Type B pancreatic cell (in vitro differentiated cells): Measurements from ENCODE around the gene MAML2. TPM values are rescaled to one million over a fixed set of nuclear protein-coding genes. Genes with fewer than 3 reads are reported as not detected.
A peak's percentile ranks its signal among the peaks of the same experiment; 100 is the strongest.

Source experiments
- DNase-seq: peaks from one replicate; pipeline ENCODE4 v3.0.0; 2021; ENCODE audit warnings: mixed read lengths; ENCODE audit not compliant: unreplicated experiment; ENCODE audit errors: extremely low spot score
- H3K27ac Mint-ChIP-seq: 2 replicates; pipeline ENCODE4 v1.8.0; 2021; ENCODE audit warnings: mild to moderate bottlenecking, mixed read lengths
- H3K27me3 Mint-ChIP-seq: 2 replicates; pipeline ENCODE4 v1.8.0; 2021; ENCODE audit warnings: mixed read lengths
- H3K36me3 Mint-ChIP-seq: 2 replicates; pipeline ENCODE4 v1.8.0; 2021; ENCODE audit warnings: mixed read lengths
- H3K4me1 Mint-ChIP-seq: one replicate; pipeline ENCODE4 v1.8.0; 2021; ENCODE audit warnings: mixed read lengths; ENCODE audit not compliant: unreplicated experiment
- H3K4me3 Mint-ChIP-seq: 2 replicates; pipeline ENCODE4 v1.8.0; 2021; ENCODE audit warnings: mild to moderate bottlenecking, mixed read lengths
- H3K9me3 Mint-ChIP-seq: 2 replicates; pipeline ENCODE4 v1.8.0; 2021; ENCODE audit warnings: mixed read lengths
- total RNA-seq: library from RNA; stranded (reverse); gene quantifications from 2 replicates; pipeline ENCODE4 v1.2.1, GENCODE V29; 2021; ENCODE audit warnings: low replicate concordance
- TF ChIP-seq, protein P1 (sequence below): fragments of 200-600 bp; sonication (generic); conservative IDR thresholded peaks from 2 replicates; pipeline ENCODE4 v1.5.0; 2021; ENCODE audit warnings: antibody characterized with exemption, mild to moderate bottlenecking

Gene MAML2
- total RNA-seq, 1 donor from 2014 or later, result 20.8 TPM

DNA sequence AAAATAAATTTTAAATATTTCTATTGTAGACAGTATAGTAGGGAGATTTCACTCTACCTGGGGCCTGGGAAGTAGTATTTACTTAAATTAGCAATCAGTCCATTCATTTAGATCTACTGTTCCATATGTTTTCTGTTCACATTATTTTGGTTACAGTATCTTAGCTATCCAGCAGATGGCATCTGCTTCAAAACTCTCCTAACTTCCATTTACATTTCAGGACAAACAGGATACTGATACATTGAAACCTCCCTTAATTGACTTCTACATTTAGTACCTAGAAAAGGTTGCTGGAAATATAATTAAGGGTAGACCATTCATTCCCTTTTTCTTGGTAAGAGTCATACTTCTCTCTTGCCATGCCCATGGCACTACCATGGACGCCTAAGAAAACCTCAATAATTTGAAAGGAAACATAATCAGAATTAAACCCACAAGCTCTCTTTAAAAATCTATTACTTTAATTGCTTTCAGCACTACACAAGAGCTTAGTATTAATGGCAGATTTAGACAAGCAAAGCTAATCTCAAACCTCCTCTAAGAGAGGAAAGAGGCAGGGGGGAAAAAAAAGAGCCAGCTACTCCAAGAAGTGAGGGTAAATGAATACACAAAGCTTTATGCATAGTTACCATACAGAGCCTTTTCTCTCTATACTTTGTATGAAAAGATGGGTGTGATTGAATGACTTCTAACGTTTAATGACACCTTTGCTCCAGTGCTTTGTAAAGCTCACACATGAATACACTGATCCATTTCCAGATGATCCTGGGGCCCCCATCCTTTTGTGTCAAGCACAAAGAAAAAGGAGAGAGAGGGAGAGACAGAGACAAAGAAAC is 287.9 kb downstream of the MAML2 start:
- Mint-ChIP-seq H3K4me3 (peak overlapping the region; percentile 75), H3K27me3 (no peaks in the 10 kb centered on the region), H3K27ac (peak overlapping the region; percentile 85), H3K4me1 (peaks cover 50% of the 10 kb centered on the region), H3K9me3 (peaks cover 5% of the 10 kb centered on the region), H3K36me3 (peaks cover 21% of the 10 kb centered on the region)
- TF ChIP-seq, protein P1, sequence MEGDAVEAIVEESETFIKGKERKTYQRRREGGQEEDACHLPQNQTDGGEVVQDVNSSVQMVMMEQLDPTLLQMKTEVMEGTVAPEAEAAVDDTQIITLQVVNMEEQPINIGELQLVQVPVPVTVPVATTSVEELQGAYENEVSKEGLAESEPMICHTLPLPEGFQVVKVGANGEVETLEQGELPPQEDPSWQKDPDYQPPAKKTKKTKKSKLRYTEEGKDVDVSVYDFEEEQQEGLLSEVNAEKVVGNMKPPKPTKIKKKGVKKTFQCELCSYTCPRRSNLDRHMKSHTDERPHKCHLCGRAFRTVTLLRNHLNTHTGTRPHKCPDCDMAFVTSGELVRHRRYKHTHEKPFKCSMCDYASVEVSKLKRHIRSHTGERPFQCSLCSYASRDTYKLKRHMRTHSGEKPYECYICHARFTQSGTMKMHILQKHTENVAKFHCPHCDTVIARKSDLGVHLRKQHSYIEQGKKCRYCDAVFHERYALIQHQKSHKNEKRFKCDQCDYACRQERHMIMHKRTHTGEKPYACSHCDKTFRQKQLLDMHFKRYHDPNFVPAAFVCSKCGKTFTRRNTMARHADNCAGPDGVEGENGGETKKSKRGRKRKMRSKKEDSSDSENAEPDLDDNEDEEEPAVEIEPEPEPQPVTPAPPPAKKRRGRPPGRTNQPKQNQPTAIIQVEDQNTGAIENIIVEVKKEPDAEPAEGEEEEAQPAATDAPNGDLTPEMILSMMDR, result peak; percentile 82
- no peak for DNase-seq

DNA sequence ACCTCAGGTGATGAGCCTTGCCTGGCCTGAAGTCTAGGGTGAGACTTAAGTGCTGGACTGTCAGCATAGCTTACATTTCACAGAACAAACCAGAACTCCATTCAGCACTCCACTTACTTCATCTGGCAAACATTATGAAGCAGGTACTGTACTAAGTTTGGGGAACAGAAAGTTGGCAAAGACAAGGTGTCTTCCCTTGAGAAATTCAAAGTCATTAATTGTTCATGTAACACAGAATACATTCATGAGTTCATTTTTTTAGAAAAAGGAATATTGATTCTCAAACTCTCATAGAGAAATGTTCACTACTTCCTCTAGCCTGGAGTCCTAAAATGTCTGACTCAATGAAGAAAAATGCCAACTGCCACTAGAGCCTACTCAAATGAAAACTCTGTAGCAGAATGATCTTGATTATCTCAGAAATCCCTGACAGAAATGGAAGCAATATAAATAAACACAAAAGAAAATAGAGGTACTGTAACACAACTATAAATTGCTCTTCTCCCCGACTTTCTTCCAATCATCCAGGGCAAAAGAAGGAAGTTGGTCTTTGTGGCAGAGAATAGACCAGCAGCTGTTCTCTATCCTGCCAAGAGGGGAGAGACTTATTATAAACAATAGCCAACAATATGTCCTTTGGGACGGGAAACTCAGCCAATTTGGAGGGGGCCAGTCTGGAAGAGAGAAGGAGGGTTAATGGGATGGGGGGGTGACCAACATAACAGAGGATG is 289.9 kb downstream of the MAML2 start:
- Mint-ChIP-seq H3K27me3 (no peaks in the 10 kb centered on the region), H3K4me1 (peaks cover 57% of the 10 kb centered on the region), H3K4me3 (peak overlapping the region; percentile 12), H3K9me3 (no peaks in the 10 kb centered on the region), H3K36me3 (peaks cover 15% of the 10 kb centered on the region), H3K27ac (peak overlapping the region; percentile 85)
- TF ChIP-seq, protein P1, result no peak
- no peak for DNase-seq

DNA sequence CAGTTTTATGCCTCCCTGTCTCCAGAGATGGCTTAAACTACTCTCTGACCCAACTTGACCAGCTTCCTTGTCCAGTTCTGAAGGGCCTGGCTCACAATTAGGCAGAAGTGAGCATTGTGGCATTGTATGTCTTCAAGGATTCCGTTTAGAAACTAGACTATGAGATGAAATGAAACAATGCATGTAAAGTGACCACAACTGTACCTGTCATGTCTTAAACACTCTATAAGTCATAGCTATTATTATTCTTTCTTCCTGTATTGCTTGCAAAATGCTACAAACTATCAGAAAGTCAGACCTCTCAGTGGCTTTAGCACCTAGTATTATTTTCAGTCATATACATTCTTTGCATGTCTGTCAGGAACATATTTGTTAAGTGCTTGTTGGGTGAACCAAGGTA is 291.2 kb downstream of the MAML2 start:
- Mint-ChIP-seq H3K27me3 (no peaks in the 10 kb centered on the region), H3K4me3 (no peak overlapping the region), H3K9me3 (no peaks in the 10 kb centered on the region), H3K27ac (peak overlapping the region; percentile 85), H3K36me3 (peaks cover 11% of the 10 kb centered on the region), H3K4me1 (peaks cover 63% of the 10 kb centered on the region)
- DNase-seq, result no peak
- TF ChIP-seq, protein P1, result no peak

DNA sequence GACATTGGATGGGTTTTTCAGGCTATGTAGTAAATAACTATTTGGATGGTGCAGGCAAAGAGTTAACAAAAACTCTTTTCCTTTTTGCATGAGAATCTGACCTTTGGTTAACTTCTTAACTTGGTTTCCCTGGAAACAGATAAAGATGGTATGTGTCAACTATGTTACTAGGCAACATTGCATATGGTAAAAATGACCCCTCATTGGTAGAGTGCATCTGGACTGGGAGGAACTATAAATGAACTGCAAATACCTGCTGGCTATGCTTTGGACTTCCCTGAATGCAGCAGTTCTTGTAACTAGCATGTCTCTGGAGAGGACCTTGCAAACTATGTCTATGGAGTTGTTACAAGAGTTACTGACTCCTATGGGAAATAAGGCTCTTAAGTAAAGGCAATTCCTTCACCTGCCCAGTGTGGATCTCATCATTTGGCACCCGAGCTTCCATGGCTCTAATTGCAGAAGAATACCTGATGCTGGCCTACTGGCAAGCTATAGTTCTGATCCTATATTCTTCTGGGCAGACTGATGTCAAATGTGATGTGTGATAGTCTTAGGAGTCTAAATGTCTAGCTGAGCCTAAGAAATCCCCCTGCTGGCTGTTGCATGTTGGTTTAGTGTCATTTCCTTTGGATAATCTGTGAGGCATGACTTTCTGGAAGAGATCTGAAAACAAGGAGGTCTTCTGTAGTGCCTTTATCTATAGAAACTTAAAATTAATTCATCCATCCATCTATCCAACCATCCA is 292.4 kb downstream of the MAML2 start:
- H3K27ac Mint-ChIP-seq, result peak overlapping the region; percentile 40
- peak overlapping the region; percentile 46 for H3K4me3 Mint-ChIP-seq
- peaks cover 14% of the 10 kb centered on the region for H3K36me3 Mint-ChIP-seq
- DNase-seq, result no peak
- peaks cover 66% of the 10 kb centered on the region for H3K4me1 Mint-ChIP-seq
- H3K27me3 Mint-ChIP-seq, result no peaks in the 10 kb centered on the region
- TF ChIP-seq, protein P1, result peak; percentile 51
- no peaks in the 10 kb centered on the region for H3K9me3 Mint-ChIP-seq

DNA sequence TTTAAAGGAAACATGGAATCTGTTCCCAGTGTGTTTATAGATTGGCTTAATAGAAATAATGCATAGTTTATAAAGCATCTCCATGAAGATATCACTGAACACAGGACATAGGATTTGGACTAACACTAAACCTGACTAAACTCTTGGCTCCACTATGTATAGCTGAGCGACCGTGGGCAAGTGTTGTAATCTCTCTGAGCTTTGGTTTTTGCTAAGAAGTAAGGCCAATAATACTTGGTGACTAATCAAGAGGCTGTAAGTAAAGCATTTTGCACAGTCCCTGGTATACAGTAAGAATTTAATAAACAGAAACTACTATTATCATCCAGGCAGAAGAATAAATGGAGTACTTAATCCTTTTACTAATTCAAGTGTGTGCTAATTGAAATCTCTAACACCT is 293.6 kb downstream of the MAML2 start:
- Mint-ChIP-seq H3K9me3 (no peaks in the 10 kb centered on the region), H3K36me3 (peaks cover 15% of the 10 kb centered on the region), H3K27ac (peak overlapping the region; percentile 34), H3K27me3 (no peaks in the 10 kb centered on the region), H3K4me3 (no peak overlapping the region), H3K4me1 (peaks cover 63% of the 10 kb centered on the region)
- TF ChIP-seq, protein P1, result no peak
- DNase-seq, result no peak
